ENCODE measurements around the gene INSRR. TPM values are rescaled to one million over a fixed set of nuclear protein-coding genes. Genes with fewer than 3 reads are reported as not detected.

Gene INSRR
- total RNA-seq, 1 donor from 2014 or later, result 0.40 TPM

- intact Hi-C loops (cut with DNase I), result loop anchor here (10.0 kb wide), 1 partner anchor 201 kb away; no protein-coding TSS in a partner anchor
- no peak for ATAC-seq (ENCODE audit: poor library complexity)
- DNase-seq, result no peak
Measured at GRCh38 chr1:156895927-156896326, 37.0 kb upstream of the INSRR start.

DNA sequence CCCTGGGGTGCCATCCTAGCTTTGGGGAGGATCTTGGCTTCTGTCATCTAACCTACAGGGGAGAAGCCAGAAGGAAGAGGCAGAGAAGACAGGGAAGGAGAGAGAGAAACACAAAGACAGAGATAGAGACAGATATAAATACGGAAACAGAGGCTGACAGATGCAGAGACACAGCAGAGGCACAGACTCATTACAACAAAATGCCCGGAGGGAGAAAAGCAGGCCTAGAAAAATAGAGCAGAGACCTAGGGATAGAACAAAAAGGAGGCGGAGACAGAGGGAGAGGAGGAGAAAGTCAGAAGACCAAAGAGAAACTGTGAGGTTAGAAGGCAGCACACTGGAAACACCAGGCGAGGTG, 36.5 kb upstream of the INSRR start:
- ATAC-seq (ENCODE audit: poor library complexity) (no peak), DNase-seq (no peak)
- intact Hi-C loops (cut with DNase I), result loop anchor here (10.0 kb wide), 1 partner anchor 201 kb away; no protein-coding TSS in a partner anchor

- ATAC-seq (ENCODE audit: poor library complexity), result peak; percentile 33
- intact Hi-C loops (cut with DNase I), result loop anchor here (5.0 to 10.0 kb wide), 2 partner anchors 32 to 200 kb away; no protein-coding TSS in a partner anchor
- DNase-seq, result peak; percentile 71
Measured at GRCh38 chr1:156894711-156895454, 36.0 kb upstream of the INSRR start.

DNA sequence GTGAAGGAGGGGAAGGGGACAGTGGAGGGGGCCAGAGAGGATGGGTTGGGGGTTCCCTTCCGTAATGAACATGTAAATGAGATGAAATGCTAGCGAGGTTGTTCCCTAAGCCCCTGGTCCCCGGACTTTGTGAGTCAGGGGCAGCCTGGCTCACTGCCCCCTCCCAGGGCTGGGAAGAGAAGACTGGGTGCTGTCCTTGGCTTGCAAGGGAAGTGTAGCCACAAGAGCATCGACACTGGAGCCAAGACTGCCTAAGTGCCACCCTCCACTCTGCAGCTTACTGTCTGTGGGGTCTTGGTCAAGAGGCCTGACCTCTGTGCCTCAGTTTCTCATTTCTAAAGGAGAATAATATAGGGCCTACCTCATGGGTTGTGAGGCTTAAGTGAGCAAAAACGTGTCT, 35.1 kb upstream of the INSRR start:
- ATAC-seq (ENCODE audit: poor library complexity) (no peak), DNase-seq (no peak)
- intact Hi-C loops (cut with DNase I), result loop anchor here (5.0 to 10.0 kb wide), 2 partner anchors 33 to 199 kb away; no protein-coding TSS in a partner anchor

DNA sequence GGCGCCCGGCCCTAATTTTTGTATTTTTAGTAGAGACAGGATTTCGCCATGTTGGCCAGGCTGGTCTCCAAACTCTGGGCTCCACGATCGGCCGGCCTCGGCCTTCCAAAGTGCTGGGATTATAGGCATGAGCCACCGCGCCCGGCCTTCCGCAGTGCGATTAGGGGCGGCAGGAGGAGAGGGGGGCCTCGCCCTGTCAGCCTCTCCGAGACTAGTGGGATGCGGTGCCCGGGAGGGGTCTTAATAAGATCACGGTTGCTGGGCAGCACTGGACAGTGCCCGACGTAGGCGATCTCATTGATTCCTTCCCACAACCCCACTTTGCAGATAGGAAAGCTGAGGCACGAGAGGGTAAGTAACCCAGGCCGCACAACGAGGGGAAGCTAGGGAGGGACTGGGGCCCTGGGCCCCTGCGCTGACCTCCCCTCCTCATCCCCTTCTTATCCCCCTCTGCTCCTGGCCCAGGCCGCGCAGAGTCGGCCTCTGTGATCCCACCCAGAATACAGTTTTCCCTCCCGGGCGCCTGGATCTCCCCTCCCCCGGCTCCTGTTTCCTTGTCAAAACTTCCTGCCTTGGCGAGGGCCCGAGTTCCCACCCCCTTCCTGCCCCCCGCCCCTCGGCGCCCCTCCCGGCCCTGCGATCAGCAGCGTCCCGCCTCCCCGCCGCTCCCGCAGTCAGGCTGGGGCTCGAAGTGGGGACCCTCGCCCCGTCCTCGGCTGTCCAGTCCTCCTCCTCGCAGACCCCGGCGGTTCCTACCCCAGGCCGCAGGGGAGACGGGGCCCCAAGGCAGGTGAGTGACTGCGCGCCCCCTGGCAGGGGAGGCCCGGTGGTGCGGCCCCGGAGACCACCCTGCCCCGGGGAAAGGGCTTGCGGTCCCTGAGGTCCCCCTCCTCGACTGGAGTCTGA, 34.4 kb upstream of the INSRR start, which contains the start of gene PEAR1:
TSS of gene PEAR1 (plus strand) at position 671 of the 906 bp plus-strand sequence. CDS start 10,209 bp downstream, outside the sequence.
- intact Hi-C loops (cut with DNase I), result loop anchor here (5.0 to 10.0 kb wide), 2 partner anchors 34 to 198 kb away; no protein-coding TSS in a partner anchor
- peak; percentile 82 for DNase-seq
- ATAC-seq (ENCODE audit: poor library complexity), result peak; percentile 44

DNA sequence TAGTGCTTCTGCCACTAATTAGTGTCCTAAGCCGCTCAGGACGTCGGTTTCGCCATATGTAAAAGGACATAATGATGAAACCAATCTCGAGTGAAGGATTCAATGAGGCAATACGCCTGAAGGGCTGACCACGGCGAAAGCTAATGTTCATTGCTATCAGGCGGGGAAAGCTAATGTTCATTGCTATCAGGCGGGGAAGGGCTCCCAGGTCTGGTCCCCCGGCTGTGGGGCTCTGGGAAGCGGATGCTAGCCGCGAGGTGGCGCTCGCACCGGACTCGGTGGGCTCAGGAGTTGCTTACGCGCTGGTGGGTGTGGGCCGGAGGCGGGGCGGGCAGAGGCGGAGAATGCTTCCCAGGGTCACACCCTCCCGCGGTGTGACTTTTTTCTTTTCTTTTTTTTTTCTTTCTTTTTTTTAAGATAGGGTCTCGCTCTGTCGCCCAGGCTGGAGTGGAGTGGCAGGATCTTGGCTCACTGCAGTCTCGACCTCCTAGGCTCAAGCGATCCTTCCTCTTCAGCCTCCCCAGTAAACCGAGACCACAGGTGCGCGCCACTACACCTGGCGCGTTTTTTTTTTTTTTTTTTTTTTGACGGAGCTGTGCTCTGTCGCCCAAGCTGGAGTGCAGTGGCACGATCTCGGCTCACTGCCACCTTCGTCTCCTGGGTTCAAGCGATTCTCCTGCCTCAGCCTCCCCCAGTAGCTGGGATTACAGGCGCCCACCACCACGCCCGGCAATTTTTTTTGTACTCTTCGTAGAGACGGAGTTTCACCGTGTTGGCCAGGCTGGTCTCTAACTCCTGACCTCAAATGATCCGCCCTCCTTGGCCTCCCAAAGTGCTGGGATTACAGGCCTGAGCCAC, 33.5 kb upstream of the INSRR start:
- ATAC-seq (ENCODE audit: poor library complexity), result peak; percentile 90
- peak; percentile 96 for DNase-seq
- intact Hi-C loops (cut with DNase I), result loop anchor here (5.0 to 10.0 kb wide), 2 partner anchors 35 to 198 kb away; no protein-coding TSS in a partner anchor

GRCh38 chr1:156889802-156890580, 31.1 kb upstream of the INSRR start:
- intact Hi-C loops (cut with DNase I), result loop anchor here (5.0 to 10.0 kb wide), 2 partner anchors 37 to 195 kb away; no protein-coding TSS in a partner anchor
- DNase-seq (peak; percentile 87), ATAC-seq (ENCODE audit: poor library complexity) (peak; percentile 41)

GRCh38 chr1:156887734-156888133, 28.8 kb upstream of the INSRR start:
- no peak for ATAC-seq (ENCODE audit: poor library complexity)
- DNase-seq, result peak; percentile 10
- intact Hi-C loops (cut with DNase I), result no loop called here

DNA sequence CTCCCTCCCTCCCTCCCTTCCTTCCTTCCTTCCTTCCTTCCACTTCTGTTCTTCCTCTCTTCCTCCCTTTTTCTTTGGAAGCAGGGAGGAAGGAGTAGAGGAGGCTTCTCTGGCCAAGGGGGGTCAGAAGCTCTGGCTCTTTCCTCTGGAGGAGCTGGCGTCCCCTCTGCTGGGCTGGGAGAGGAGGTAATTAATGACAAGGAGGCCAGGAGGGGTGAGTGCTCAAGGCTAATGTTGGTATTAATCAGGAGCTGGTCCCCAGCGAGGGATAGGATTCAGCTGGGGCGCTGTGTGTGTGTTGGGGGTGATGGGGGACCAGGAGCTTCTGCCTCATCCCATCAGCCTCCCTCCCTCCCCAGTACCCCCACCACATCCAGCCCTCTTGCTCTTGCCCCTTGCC, 28.4 kb upstream of the INSRR start:
- ATAC-seq (ENCODE audit: poor library complexity) (no peak), DNase-seq (peak; percentile 7)
- intact Hi-C loops (cut with DNase I), result no loop called here

DNA sequence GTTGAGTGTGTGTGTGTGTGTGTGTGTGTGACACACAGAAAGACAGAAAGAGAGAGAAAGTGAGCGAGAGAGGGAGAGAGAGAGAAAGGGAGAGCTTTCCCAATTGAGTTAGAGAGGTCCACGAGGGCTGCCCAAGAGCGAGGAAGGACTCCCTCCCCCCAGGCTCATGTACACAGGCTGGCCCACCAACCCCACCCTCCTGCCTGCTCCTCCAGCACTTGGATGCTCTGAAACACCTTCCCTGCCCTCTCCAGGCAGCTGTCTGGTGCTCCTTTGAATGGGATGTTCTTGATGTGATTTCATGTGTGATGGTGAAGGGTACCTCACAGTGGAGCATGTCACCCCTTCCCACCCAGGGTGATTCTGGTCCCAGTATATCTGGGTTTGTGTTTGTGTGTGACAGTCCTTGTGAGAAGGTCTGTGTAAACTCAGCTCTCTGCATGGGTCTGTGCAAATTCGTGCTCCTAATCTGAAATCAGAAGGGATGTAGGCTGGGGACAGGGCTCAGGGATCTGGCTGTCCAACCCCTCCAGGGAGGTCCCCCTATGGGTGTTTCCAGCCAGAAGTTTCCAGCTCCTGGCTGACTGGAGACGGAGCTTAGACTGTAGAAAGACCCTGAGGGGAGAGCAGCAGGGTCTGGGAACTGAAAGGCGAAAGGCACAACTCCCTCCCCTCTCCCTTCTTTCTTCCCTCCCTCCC, 27.8 kb upstream of the INSRR start:
- ATAC-seq (ENCODE audit: poor library complexity) (no peak), DNase-seq (peak; percentile 3)
- intact Hi-C loops (cut with DNase I), result no loop called here

DNA sequence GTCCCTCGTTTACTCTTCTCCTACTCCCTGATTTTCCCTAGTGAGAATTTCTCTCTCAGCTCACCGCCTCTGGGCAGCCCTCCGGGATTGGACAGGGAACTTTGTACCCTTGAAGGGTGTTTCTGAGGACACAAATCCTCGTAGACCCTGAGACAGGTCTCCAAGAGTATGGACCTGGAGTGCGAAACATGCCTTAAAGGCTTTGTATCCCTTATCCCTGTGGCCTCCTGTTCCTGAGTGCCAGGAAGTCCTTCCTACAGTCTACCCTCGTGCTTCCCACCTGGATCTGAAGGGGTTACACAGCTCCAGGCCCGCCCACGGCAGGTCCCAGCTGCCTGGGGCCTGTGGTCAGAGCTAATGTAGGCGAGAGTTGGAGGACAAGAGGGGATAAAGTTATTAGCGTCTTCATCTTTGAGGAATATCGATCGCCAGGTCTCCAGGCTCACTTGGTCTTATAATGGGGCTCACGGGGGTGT, 27.0 kb upstream of the INSRR start:
- ATAC-seq (ENCODE audit: poor library complexity) (no peak), DNase-seq (no peak)
- intact Hi-C loops (cut with DNase I), result no loop called here

DNA sequence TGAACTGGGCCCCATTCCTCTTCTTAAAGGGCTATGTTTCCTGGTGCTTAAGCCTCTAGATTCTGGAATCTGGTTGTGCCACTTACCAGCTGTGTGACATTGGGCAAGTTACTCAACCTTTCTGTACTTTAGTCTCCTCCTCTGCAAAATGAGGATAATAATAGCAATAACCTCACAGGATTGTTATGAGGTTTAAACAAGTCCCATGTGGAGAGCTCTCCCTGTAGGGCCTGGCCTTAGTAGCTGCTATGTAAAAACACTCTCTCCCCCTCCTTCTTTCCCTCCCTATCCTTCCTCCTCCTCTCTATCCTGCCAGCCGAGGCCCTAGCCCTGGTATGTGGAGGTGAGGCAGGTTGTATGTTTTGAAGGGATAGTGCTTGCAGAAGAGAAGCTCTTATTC, 26.4 kb upstream of the INSRR start:
- intact Hi-C loops (cut with DNase I), result no loop called here
- ATAC-seq (ENCODE audit: poor library complexity), result no peak
- DNase-seq, result no peak

DNA sequence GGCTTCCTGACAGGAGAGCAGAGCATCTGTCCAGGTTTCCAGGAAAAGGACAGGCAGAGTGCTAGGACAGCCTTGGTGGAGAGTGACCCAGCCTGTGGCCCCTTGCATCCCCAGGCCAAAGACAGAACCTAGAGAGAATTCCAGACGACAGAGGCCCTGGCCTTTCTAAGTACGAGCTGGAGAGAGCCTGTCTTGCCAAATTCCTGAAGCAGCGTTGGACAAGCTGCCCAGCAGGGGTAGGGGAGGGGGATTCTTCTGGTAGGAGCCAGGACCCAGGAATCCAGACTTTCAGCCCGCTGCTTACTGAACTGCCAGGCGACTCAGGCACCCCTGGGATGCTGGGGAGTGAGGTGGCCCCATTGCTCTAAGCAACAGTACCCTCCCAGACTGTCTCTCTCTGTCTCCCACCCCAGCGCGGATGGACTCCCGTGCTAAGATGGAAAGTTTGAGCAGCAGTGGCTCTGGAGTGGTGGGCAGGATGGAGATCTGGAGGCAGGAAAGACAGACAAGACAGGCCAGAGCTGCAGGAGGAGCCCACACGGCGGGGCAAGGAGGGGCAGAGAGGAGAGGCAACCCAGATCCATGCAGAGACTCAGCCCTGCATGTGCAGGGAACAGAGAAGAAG, 25.8 kb upstream of the INSRR start:
- ATAC-seq (ENCODE audit: poor library complexity), result no peak
- DNase-seq, result no peak
- intact Hi-C loops (cut with DNase I), result no loop called here

- intact Hi-C loops (cut with DNase I), result no loop called here
- DNase-seq (no peak), ATAC-seq (ENCODE audit: poor library complexity) (no peak)
Measured at GRCh38 chr1:156883919-156884318, 25.0 kb upstream of the INSRR start.

DNA sequence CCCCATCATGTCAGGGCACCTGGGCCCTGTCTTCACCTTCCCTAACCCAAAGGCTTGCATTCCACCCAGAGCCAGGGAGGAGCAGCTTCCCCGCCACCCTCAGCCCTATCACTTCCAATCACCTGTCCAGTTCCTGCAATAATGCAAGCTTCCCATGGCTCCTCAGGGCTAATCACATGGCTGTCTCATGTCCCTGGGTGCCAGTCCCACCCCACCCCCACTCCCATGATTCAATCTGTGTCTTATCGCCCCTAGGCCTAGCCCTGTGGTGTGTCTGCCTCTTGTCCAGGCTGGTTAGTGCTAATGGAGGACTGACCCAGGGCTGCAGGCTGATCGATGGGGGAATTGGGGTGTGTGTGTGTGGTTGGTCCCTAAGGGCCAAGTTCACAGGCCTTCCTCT, 23.6 kb upstream of the INSRR start:
- ATAC-seq (ENCODE audit: poor library complexity), result no peak
- DNase-seq, result no peak
- intact Hi-C loops (cut with DNase I), result no loop called here

DNA sequence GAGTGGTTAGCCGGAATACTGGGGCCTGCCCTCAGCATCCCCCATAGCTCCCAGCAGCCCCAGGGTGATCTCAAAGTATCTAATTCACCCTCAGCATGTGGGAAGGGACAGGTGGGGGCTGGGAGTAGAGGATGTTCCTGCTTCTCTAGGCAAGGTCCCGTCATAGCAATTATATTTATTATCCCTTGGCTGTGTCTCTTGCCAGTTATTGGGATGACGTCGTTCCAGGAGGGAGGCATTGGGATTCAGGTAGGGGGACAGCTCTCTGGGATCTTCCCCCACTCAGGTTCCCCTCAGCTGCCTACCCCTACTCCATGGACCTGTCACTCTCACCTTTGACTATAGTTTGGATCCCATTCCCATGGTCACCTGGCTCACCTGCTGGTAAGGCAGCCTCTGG, 22.7 kb upstream of the INSRR start:
- DNase-seq (no peak), ATAC-seq (ENCODE audit: poor library complexity) (no peak)
- intact Hi-C loops (cut with DNase I), result no loop called here

DNA sequence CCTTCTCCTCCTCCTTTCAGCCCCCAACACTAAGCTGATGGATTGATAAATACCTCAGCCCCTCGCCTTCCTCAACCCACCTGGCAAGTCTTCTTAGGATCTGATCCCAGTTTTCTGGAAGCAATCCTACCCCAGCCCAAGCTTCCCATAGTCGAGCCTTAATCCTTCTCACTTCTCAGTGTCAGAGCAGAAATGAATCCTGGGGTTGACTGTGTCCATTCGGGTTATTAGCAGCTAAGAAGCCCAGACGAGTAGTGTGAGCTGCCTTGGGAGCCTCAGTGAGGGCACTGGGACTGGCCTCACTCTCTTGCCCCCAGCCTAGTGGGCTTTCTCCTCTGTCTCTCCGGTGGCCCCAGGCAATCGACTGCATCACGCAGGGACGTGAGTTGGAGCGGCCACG, 22.2 kb upstream of the INSRR start:
- intact Hi-C loops (cut with DNase I), result no loop called here
- DNase-seq, result no peak
- no peak for ATAC-seq (ENCODE audit: poor library complexity)

Measured in Right ventricle myocardium superior (tissue), 1 donor.